Measurements from ENCODE around the gene SLC49A3.

DNA sequence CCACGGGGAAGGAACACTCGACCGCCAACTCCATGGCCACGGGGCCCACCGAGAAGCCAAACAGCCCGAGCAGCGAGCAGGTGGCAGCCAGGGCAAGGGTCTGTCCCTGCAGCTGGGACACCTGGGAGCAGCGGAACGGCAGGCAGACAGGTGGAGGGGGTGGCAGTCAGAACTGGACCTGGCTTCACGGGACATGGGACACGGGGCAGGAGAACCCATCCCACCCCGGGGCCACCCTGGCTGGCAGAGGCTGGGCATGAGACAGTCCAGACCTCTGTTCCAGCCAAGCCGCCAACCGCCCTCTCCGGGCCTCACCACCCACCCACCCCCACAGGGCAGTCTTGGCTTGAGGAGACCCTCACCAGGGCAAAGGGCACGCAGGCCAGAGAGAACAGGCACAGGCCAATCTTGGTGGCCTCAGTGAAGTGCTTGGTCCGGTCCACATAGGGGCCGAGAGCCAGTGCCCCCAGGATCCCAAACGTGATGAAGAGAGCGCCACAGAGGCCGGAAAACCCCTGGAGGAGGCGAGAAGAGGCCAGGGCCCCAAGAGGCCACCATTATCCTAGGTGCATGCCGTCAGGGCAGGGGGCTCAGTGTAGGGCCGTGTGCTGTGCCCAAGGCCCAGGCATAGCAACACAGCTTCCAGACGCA is 5.6 kb downstream of the SLC49A3 start:
- TF ChIP-seq PHF21A (CRISPR knock-in tag; IDR thresholded peaks at IDR 0.05) (no peak), ZNF124 (CRISPR knock-in tag; IDR thresholded peaks at IDR 0.05) (no peak), ELF4 (CRISPR knock-in tag; IDR thresholded peaks at IDR 0.05; ENCODE audit: borderline replicate concordance) (no peak), HNF4A (CRISPR knock-in tag; IDR thresholded peaks at IDR 0.05) (no peak), NFE2L1 (CRISPR knock-in tag; IDR thresholded peaks at IDR 0.05; ENCODE audit: borderline replicate concordance) (no peak), IKZF4 (CRISPR knock-in tag; IDR thresholded peaks at IDR 0.05; ENCODE audit: borderline replicate concordance, low read depth, not compliant biosample characterization) (no peak), PAF1 (CRISPR knock-in tag; IDR thresholded peaks at IDR 0.05) (no peak), ZNF3 (CRISPR knock-in tag; IDR thresholded peaks at IDR 0.05) (no peak), NFE2 (CRISPR knock-in tag; IDR thresholded peaks at IDR 0.05) (no peak), FOXA1 (IDR thresholded peaks at IDR 0.05) (no peak), FOXA1 (CRISPR knock-in tag; IDR thresholded peaks at IDR 0.05) (no peak), ZZZ3 (CRISPR knock-in tag; IDR thresholded peaks at IDR 0.05; ENCODE audit: borderline replicate concordance) (no peak), ADNP (CRISPR knock-in tag; IDR thresholded peaks at IDR 0.05) (no peak), MLX (CRISPR knock-in tag; IDR thresholded peaks at IDR 0.05) (no peak)
- TF ChIP-seq, protein P1, sequence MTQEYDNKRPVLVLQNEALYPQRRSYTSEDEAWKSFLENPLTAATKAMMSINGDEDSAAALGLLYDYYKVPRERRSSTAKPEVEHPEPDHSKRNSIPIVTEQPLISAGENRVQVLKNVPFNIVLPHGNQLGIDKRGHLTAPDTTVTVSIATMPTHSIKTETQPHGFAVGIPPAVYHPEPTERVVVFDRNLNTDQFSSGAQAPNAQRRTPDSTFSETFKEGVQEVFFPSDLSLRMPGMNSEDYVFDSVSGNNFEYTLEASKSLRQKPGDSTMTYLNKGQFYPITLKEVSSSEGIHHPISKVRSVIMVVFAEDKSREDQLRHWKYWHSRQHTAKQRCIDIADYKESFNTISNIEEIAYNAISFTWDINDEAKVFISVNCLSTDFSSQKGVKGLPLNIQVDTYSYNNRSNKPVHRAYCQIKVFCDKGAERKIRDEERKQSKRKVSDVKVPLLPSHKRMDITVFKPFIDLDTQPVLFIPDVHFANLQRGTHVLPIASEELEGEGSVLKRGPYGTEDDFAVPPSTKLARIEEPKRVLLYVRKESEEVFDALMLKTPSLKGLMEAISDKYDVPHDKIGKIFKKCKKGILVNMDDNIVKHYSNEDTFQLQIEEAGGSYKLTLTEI (CRISPR knock-in tag; conservative IDR thresholded peaks at IDR 0.05) = no peak
